GM21390 (cell line): ENCODE data around the gene CDH9.
"Not testable (repeated sequence)": the region's sequence is repeated elsewhere in the genome, so short reads cannot be mapped to it uniquely, and the experiment has no call there.

ENCODE experiments used
- ATAC-seq: cut with Tn5 transposase; IDR thresholded peaks from one replicate; pipeline ENCODE4 v1.9.1; 2021; ENCODE audit not compliant: unreplicated experiment

Gene CDH9

GRCh38 chr5:26959290-26959689 lies 79.1 kb downstream of the CDH9 start:
- no peak for ATAC-seq

GRCh38 chr5:26955161-26955560 lies 83.2 kb downstream of the CDH9 start:
- no peak for ATAC-seq

GRCh38 chr5:26948921-26949320 lies 89.5 kb downstream of the CDH9 start:
- ATAC-seq = no peak

- ATAC-seq = no peak
Observed at GRCh38 chr5:26945901-26946300, 92.5 kb downstream of the CDH9 start.

- no peak for ATAC-seq
Observed at GRCh38 chr5:26942481-26942880, 95.9 kb downstream of the CDH9 start.

- ATAC-seq = no peak
Observed at GRCh38 chr5:26940994-26941393, 97.4 kb downstream of the CDH9 start.

- no peak for ATAC-seq
Observed at GRCh38 chr5:26932238-26932637, 106.1 kb downstream of the CDH9 start.

GRCh38 chr5:26921439-26921838 lies 116.9 kb downstream of the CDH9 start:
- no peak for ATAC-seq

GRCh38 chr5:26903469-26903868 lies 134.9 kb downstream of the CDH9 start:
- no peak for ATAC-seq

- ATAC-seq = no peak
Observed at GRCh38 chr5:26894719-26895263, 143.6 kb downstream of the CDH9 start.

- ATAC-seq = no peak
Observed at GRCh38 chr5:26893078-26893477, 145.3 kb downstream of the CDH9 start.

- no peak for ATAC-seq
Observed at GRCh38 chr5:26889815-26890214, 148.6 kb downstream of the CDH9 start.

GRCh38 chr5:26884481-26884880 lies 153.9 kb downstream of the CDH9 start:
- ATAC-seq = no peak

GRCh38 chr5:26883375-26883774 lies 155.0 kb downstream of the CDH9 start:
- ATAC-seq = no peak

GRCh38 chr5:26881901-26882300 lies 156.5 kb downstream of the CDH9 start:
- ATAC-seq = no peak

- ATAC-seq = no peak
Observed at GRCh38 chr5:26877154-26877553, 161.2 kb downstream of the CDH9 start.

- ATAC-seq = no peak
Observed at GRCh38 chr5:26872337-26872736, 166.0 kb downstream of the CDH9 start.

GRCh38 chr5:26869781-26870180 lies 168.6 kb downstream of the CDH9 start:
- ATAC-seq = no peak

- ATAC-seq = no peak
Observed at GRCh38 chr5:26868504-26868903, 169.9 kb downstream of the CDH9 start.

GRCh38 chr5:26864061-26864460 lies 174.3 kb downstream of the CDH9 start:
- ATAC-seq = no peak

GRCh38 chr5:26856238-26856637 lies 182.1 kb downstream of the CDH9 start:
- no peak for ATAC-seq

GRCh38 chr5:26852450-26852849 lies 185.9 kb downstream of the CDH9 start:
- ATAC-seq = not testable (repeated sequence)

- no peak for ATAC-seq
Observed at GRCh38 chr5:26847041-26847736, 191.2 kb downstream of the CDH9 start.
